Stimulated activated CD4-positive, alpha-beta T cell treated with anti-CD3 and anti-CD28 coated beads, Interleukin-12 subunit alpha, Interleukin-12 subunit beta, amount 100 ng/mL, for 4 hours (primary cell): ENCODE measurements around the gene TEX48.

Experiments
- DNase-seq: peaks from one replicate; pipeline ENCODE4 v3.0.0-alpha.2; 2020

TEX48 gene

GRCh38 chr9:114666401-114666800, 15.6 kb downstream of the TEX48 start:
- DNase-seq = no peak

GRCh38 chr9:114664181-114664580, 17.8 kb downstream of the TEX48 start:
- DNase-seq = no peak

- DNase-seq = peak; percentile 61
Observed at GRCh38 chr9:114662081-114662989, 19.7 kb downstream of the TEX48 start.

- no peak for DNase-seq
Observed at GRCh38 chr9:114657705-114658104, 24.3 kb downstream of the TEX48 start, which contains the start of gene TEX53. Gene TEX53, minus strand, starts transcription at chr9:114657805. Its CDS starts 31 bp downstream, at chr9:114657774.

- DNase-seq = no peak
Observed at GRCh38 chr9:114656301-114656700, 25.7 kb downstream of the TEX48 start.

GRCh38 chr9:114655689-114656088, 26.3 kb downstream of the TEX48 start:
- no peak for DNase-seq

GRCh38 chr9:114653556-114654159, 28.3 kb downstream of the TEX48 start:
- DNase-seq = peak; percentile 74

- DNase-seq = no peak
Observed at GRCh38 chr9:114652776-114653555, 29.0 kb downstream of the TEX48 start.

GRCh38 chr9:114643896-114644295, 38.1 kb downstream of the TEX48 start:
- no peak for DNase-seq

- no peak for DNase-seq
Observed at GRCh38 chr9:114643001-114643400, 39.0 kb downstream of the TEX48 start.

- DNase-seq = no peak
Observed at GRCh38 chr9:114641967-114642366, 40.0 kb downstream of the TEX48 start.

GRCh38 chr9:114638404-114638803, 43.6 kb downstream of the TEX48 start:
- DNase-seq = no peak

- no peak for DNase-seq
Observed at GRCh38 chr9:114634387-114634786, 47.6 kb downstream of the TEX48 start.

- no peak for DNase-seq
Observed at GRCh38 chr9:114633438-114634089, 48.4 kb downstream of the TEX48 start.

- DNase-seq = no peak
Observed at GRCh38 chr9:114631166-114631565, 50.8 kb downstream of the TEX48 start.

GRCh38 chr9:114629563-114630090, 52.4 kb downstream of the TEX48 start:
- DNase-seq = no peak

GRCh38 chr9:114627553-114627952, 54.4 kb downstream of the TEX48 start:
- no peak for DNase-seq

GRCh38 chr9:114626415-114627020, 55.5 kb downstream of the TEX48 start:
- DNase-seq = no peak

GRCh38 chr9:114624677-114625076, 57.3 kb downstream of the TEX48 start:
- no peak for DNase-seq

- no peak for DNase-seq
Observed at GRCh38 chr9:114621975-114622609, 59.9 kb downstream of the TEX48 start.

GRCh38 chr9:114621561-114621960, 60.4 kb downstream of the TEX48 start:
- DNase-seq = no peak
